HG03045 (cell line): Measurements from ENCODE around the gene CARMIL1.

ENCODE experiments used
- ATAC-seq: cut with Tn5 transposase; IDR thresholded peaks from one replicate; pipeline ENCODE4 v1.9.1; 2021; ENCODE audit warnings: mild to moderate bottlenecking, moderate library complexity; ENCODE audit not compliant: unreplicated experiment

Gene CARMIL1

DNA sequence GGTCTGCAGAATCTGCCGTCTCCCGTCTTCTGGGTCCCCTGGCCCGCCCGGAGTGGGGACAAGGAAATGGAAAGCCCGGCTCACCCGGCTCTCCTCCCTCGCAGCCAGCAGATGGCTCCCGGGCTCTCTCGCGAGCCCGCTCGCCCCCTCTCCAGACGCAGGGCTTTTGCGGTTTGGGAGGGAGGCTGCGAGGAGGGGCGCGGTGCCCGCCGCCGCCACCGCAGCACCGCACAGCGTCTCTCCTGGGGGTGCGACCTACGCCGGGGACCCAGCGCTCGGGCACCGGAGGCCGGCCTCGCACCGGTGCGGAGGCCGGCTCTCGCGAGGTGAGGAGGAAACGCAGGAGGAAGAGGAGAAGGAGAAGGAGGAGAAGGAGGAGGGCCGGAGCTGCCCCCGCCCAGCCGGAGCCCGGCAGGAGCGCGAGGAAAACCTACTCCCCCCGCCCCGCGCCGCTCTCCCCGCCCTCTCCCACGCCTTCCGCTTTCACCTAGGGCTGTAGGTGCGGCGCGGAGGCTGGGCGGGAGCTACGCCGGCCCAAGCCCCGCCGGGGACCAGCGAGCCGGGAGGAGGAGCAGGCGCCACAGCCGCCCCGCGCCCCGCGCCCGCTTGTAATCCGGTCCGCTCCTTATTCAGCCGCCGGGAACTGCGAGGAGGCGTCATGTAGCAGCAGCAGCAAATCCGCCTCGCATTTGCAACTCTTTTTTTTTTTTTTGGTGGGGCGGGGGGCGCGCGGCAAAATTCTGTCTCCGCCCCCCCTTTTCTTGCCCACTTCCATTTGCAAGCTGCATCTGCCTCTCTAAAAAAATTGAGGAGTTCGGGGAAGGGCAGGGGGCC, at the start of gene CARMIL1:
Gene CARMIL1, plus strand, starts transcription at position 461 of the 834 bp plus-strand sequence. CDS start 422 bp downstream, outside the sequence.
- peak; percentile 78 for ATAC-seq

GRCh38 chr6:25229671-25230321, 49.4 kb upstream of the CARMIL1 start:
- ATAC-seq, result no peak

DNA sequence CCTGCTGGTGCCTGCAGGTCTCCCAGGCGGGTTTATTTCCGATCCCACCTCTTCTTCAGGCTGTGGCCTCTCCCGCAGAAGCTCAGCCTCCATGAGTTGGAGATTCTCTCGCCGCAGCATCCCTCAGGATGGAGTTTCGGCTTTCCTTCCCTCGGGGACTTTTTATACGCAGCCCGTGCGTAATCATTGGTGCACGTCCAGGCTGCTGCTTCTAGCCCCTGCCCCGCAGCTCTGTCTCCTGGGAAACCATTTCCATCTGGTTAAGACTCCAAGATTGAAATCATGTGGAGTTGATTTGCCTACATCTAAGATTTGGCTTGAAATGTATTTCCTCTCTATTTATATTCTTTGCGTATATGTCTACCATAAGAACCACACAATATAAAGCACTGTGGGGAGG, 46.7 kb upstream of the CARMIL1 start:
- ATAC-seq, result no peak

DNA sequence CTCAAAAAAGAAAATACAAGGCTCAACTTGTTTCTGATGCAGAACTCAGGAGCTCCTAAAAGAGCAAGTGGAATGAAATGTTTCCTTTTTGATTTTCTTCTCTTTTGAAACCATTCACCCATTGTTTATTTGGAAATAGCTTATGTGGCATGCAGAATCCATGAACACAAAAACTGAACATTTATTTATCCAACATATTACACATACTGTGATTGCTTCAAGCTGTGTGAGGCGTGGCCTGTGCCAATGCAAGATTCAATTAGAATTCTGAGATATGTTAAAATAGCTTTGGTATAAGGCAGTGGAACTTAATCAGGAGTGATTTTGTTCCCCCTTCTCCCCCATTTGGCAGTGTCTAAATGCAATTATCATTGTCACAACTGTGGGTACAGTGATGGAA, 45.9 kb upstream of the CARMIL1 start:
- ATAC-seq, result no peak

DNA sequence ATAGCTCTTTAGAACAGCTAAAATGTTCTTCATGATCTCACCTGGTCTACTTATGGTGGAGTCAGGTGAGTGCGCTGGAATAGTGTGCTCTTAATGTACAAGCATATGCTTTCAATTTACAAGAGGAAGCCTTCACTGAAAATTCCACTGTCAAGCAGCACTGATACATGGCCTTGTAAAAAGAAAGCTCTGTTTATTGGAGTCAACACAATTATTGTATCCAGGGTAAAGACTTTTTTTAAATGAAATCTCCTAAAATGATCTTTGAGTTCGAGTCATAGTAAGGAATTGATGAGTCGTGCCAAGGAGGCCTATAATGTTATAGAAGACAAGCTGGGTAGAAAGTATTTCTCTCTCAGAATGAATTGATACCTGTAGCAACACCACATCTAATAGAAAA, 41.6 kb upstream of the CARMIL1 start:
- no peak for ATAC-seq

DNA sequence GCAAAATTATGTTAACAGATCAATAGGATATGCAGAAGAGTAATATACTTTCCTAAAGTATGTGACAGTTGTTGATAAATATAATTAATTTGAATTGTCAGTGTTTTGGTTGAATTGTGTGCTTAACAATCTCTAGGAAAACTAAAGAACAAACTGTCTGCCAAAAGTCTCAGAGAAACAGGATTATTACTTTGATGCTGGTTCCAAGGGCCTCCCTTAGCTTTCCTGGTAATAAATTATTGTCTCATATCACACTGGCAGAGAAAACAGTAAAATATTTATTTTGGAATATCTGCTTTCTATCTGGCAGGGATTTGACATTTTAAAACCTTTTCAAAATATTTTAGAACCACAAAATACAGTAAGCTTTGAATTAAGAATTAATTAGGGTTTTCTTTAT, 40.1 kb upstream of the CARMIL1 start:
- ATAC-seq, result no peak

- ATAC-seq, result no peak
These were observed 39.7 kb upstream of the CARMIL1 start for GRCh38 chr6:25239498-25239897.

GRCh38 chr6:25242567-25242966, 36.6 kb upstream of the CARMIL1 start:
- no peak for ATAC-seq

DNA sequence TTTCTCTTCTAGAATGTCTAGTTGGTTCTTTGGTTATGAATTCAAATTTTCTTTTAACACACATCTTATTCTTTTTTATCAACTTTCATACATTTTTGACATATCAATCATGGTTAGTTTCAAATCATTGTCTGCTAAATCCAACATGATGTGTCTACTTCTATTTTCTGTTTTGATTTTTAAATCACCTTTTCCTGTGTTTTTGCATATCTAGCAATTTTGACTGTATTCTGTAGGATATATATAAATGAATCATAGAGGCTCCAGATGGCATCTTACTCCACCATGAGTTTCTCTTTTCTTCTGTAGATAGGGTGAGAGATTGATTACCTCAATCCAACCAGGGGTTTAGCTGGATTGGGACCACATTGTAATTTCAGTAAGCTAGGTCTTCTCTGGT, 34.3 kb upstream of the CARMIL1 start:
- no peak for ATAC-seq

GRCh38 chr6:25248123-25248522, 31.1 kb upstream of the CARMIL1 start:
- ATAC-seq, result no peak

GRCh38 chr6:25249133-25249532, 30.0 kb upstream of the CARMIL1 start:
- no peak for ATAC-seq

DNA sequence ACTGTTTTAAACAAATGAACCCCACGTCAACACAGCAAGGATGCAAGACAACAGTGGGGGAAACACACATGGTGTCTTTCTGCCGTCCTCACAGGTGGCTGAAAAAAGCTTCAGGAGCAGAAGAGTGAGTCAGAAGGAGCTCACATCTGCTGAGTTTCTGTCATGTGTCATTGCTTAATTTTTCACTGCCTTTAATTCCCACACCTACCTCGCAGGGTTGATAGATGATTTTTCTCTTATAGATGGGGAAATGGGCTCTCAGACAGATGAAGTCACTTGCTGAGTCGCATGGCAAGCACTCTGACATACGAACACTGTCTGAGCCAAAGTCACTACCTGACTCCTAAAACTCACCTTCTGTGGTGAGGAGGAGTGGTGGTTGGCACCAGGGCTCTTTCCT, 28.3 kb upstream of the CARMIL1 start:
- ATAC-seq, result no peak

GRCh38 chr6:25251426-25251825, 27.7 kb upstream of the CARMIL1 start:
- no peak for ATAC-seq

DNA sequence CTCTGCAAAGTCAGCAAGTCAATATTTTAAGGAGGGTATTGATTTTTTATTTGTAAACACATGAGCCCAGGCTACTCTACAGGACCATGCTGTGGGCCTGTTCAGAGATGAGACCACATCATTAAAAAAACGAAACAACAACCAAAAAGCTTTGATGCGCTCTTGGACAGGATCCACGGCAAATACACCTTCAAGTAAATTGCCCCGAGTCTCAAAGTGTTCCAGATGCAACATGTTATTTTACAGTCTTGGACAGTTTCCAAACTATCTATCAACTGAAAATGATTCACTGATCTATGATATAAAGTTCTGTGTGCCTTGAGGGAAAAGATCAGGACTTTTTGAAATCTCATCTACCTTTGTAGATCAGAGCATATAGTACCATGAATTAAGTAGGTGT, 25.8 kb upstream of the CARMIL1 start:
- no peak for ATAC-seq

GRCh38 chr6:25254671-25255070, 24.5 kb upstream of the CARMIL1 start:
- ATAC-seq, result no peak

DNA sequence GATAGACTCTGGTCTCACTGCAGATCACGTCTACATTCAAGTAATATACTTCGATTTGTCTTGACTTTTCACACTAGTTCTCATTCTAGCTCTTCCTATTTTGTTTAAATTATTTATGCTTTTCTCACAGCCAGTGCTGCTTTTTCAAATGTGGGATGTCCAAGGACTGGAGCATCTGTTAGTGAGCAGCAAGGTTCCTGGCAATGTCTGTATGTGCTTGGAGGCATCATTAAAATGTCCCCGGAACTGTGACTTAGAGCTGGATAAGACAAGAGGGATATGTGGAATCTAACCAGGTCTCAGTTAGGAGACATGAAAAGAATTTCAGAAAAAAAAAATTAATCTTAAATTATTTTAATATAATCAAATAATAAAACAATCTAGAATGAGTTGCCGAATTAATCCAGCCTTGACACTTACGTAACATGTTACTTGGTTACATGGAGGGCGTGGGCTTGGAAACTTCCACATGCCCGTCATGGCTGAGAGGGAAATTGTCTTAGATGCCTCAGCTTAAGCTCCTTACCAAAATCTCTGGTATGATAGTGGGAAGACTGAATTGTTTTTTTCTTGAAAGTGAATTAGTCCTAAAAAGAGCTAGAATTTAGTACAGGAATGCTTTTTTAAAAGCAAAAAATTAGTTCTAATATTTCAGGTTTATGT, 21.4 kb upstream of the CARMIL1 start:
- ATAC-seq, result no peak

- no peak for ATAC-seq
These were observed 19.4 kb upstream of the CARMIL1 start for GRCh38 chr6:25259756-25260155.

DNA sequence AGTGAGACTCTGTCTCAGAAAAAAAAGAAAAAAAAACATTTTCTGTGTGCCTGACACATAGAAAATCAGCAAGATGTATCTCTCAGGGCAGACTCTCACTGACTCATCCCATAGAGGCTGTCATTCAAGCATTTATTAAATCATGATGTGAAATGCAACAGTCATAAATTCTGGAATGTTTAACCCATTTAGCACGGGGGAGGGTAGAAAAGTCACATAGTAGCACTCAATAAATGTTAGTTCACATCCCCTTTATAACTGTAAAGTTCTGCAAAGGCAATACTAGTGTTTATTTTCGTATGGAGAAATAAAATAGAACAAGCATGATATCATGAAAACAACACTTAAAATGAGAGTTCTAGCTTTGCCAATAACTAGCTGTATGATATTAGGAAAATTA, 15.5 kb upstream of the CARMIL1 start:
- no peak for ATAC-seq

GRCh38 chr6:25266456-25267100, 12.6 kb upstream of the CARMIL1 start:
- no peak for ATAC-seq

DNA sequence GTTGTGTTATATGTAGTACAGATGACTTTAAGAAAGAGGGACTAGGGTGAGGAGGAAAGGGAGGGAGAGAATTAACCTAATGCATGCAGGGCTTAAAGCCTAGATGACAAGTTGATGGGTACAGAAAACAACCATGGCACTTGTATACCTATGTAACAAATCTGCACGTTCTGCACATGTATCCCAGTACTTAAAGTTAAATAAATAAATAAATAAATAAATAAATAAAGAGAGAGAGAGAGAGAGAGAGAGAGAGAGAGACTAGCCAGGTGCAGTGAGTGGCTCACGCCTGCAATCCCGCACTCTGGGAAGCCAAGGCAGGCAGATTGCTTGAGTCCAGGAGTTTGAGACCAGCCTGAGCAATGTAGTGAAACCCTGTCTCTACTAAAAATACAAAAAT, 11.5 kb upstream of the CARMIL1 start:
- ATAC-seq, result no peak

DNA sequence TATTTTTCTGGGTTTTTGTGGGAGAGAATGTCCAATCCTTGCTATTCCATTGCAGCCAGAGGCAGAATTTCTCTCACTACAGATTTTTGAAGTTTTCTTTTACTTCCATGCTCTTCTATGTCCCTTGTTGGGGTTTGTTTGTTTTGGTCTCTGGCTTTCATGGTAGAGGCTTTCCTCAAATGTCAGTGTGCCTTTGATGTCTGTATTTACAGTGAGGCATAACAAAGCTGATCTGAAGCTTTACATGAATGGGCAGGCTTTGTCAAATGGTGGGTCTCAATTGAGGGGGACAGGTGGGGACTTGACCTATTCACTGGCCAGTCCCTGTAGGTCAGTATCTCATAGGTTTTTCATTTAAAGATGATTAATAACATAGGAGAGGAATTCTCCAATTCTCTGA, 8.6 kb upstream of the CARMIL1 start:
- ATAC-seq, result no peak
